HEK293 (cell line): ENCODE results near the gene CLIC5.

Experiments used
- CTCF ChIA-PET: fragments of 350-600 bp; formaldehyde crosslinking; extraction: SDS; loops from one replicate; lab custom pipeline; 2021; ENCODE audit warnings: antibody characterized with exemption; lab: Yijun Ruan, JAX
- POLR2A ChIA-PET: fragments of 300-600 bp; formaldehyde crosslinking; extraction: SDS; loops from one replicate; lab custom pipeline; 2020; ENCODE audit warnings: antibody characterized with exemption, inconsistent platforms; lab: Yijun Ruan, JAX
- H3K27ac ChIP-seq: fragments of 200-500 bp; sonication (Bioruptor generic); 2 replicates; pipeline ENCODE4 v1.5.1; 2014; ENCODE audit warnings: low read depth, low read length, control low read depth, inconsistent platforms; ENCODE audit errors: extremely low read depth
- H3K36me3 ChIP-seq, 2 experiments: fragments of 200-500 bp in 1 of 2; sonication (Bioruptor generic) in 1 of 2; 1 replicate in 1 of 2; 2 replicates in 1 of 2; pipeline ENCODE4 v1.5.1; 2014 to 2017; ENCODE audit warnings: inconsistent platforms in 2 of 2, low read length in 2 of 2; ENCODE audit not compliant: control insufficient read depth in 2 of 2, insufficient read depth in 1 of 2
- H3K4me1 ChIP-seq: fragments of 200-500 bp; sonication (Bioruptor generic); 2 replicates; pipeline ENCODE4 v1.5.1; 2014; ENCODE audit warnings: mild to moderate bottlenecking, low read length, inconsistent platforms; ENCODE audit not compliant: control insufficient read depth, insufficient read depth
- H3K4me3 ChIP-seq: 2 replicates; pipeline ENCODE4 v1.5.1; 2011; ENCODE audit warnings: low read depth, mild to moderate bottlenecking, control low read depth, low read length, moderate library complexity
- H3K9me3 ChIP-seq: fragments of 200-500 bp; sonication (Bioruptor generic); 2 replicates; pipeline ENCODE4 v1.5.1; 2014; ENCODE audit warnings: low read depth, low read length, inconsistent platforms; ENCODE audit not compliant: control insufficient read depth, insufficient read depth
- AEBP2 ChIP-seq: fragments of 450-650 bp; formaldehyde crosslinking; IDR thresholded peaks from 2 replicates; pipeline ENCODE4 v1.5.1; 2016; ENCODE audit warnings: missing biosample characterization, missing genetic modification characterization, borderline replicate concordance
- BCL11A ChIP-seq: fragments of 450-650 bp; formaldehyde crosslinking; IDR thresholded peaks from 2 replicates; pipeline ENCODE4 v1.5.1; 2016; ENCODE audit warnings: low read depth, missing biosample characterization, missing genetic modification characterization
- HIC1 ChIP-seq: fragments of 450-650 bp; formaldehyde crosslinking; IDR thresholded peaks from 2 replicates; pipeline ENCODE4 v1.5.1; 2016; ENCODE audit warnings: missing biosample characterization, missing genetic modification characterization
- HOXD13 ChIP-seq: sonication (generic); formaldehyde crosslinking; IDR thresholded peaks from 2 replicates; pipeline ENCODE4 v1.8.0; 2022; ENCODE audit warnings: missing genetic modification reagents, borderline replicate concordance
- KLF8 ChIP-seq: fragments of 450-650 bp; formaldehyde crosslinking; IDR thresholded peaks from 2 replicates; pipeline ENCODE4 v1.5.1; 2016; ENCODE audit warnings: missing biosample characterization, missing genetic modification characterization
- SP3 ChIP-seq: fragments of 450-650 bp; formaldehyde crosslinking; IDR thresholded peaks from 2 replicates; pipeline ENCODE4 v1.5.1; 2016; ENCODE audit warnings: missing biosample characterization, missing genetic modification characterization
- ZBTB48 ChIP-seq: fragments of 450-650 bp; formaldehyde crosslinking; IDR thresholded peaks from 2 replicates; pipeline ENCODE4 v1.5.1; 2016; ENCODE audit warnings: missing biosample characterization, missing genetic modification characterization
- ZNF10 ChIP-seq: fragments of 450-650 bp; formaldehyde crosslinking; IDR thresholded peaks from 2 replicates; pipeline ENCODE4 v1.5.1; 2017; ENCODE audit warnings: missing biosample characterization, missing genetic modification characterization
- ZNF148 ChIP-seq: fragments of 450-650 bp; formaldehyde crosslinking; IDR thresholded peaks from 2 replicates; pipeline ENCODE4 v1.5.0; 2017; ENCODE audit warnings: missing biosample characterization, missing genetic modification characterization, borderline replicate concordance
- ZNF211 ChIP-seq: fragments of 450-650 bp; formaldehyde crosslinking; IDR thresholded peaks from 2 replicates; pipeline ENCODE4 v1.5.1; 2016; ENCODE audit warnings: low read depth, missing biosample characterization, missing genetic modification characterization
- ZNF24 ChIP-seq: fragments of 450-650 bp; formaldehyde crosslinking; IDR thresholded peaks from 2 replicates; pipeline ENCODE4 v1.5.1; 2016; ENCODE audit warnings: missing biosample characterization, missing genetic modification characterization
- ZNF26 ChIP-seq: fragments of 450-650 bp; formaldehyde crosslinking; IDR thresholded peaks from 2 replicates; pipeline ENCODE4 v1.5.1; 2016; ENCODE audit warnings: missing biosample characterization, missing genetic modification characterization
- ZNF394 ChIP-seq: fragments of 450-650 bp; formaldehyde crosslinking; IDR thresholded peaks from 2 replicates; pipeline ENCODE4 v1.5.1; 2016; ENCODE audit warnings: missing biosample characterization, missing genetic modification characterization, mild to moderate bottlenecking, moderate library complexity, borderline replicate concordance
- ZNF501 ChIP-seq: fragments of 450-650 bp; formaldehyde crosslinking; IDR thresholded peaks from 2 replicates; pipeline ENCODE4 v1.5.1; 2016; ENCODE audit warnings: missing biosample characterization, missing genetic modification characterization
- ZNF623 ChIP-seq: fragments of 450-650 bp; formaldehyde crosslinking; IDR thresholded peaks from 2 replicates; pipeline ENCODE4 v1.5.1; 2016; ENCODE audit warnings: missing biosample characterization, missing genetic modification characterization
- ZNF626 ChIP-seq: fragments of 450-650 bp; sonication (Bioruptor Pico); formaldehyde crosslinking; IDR thresholded peaks from 2 replicates; pipeline ENCODE4 v1.5.1; 2018; ENCODE audit warnings: missing biosample characterization, missing genetic modification characterization, inconsistent platforms
- ZNF776 ChIP-seq: fragments of 450-650 bp; formaldehyde crosslinking; IDR thresholded peaks from 2 replicates; pipeline ENCODE4 v1.5.0; 2017; ENCODE audit warnings: missing biosample characterization, missing genetic modification characterization, borderline replicate concordance
- ZNF792 ChIP-seq: fragments of 450-650 bp; formaldehyde crosslinking; IDR thresholded peaks from 2 replicates; pipeline ENCODE4 v1.5.1; 2016; ENCODE audit warnings: missing biosample characterization, missing genetic modification characterization
- ZSCAN16 ChIP-seq: fragments of 450-650 bp; formaldehyde crosslinking; IDR thresholded peaks from 2 replicates; pipeline ENCODE4 v1.5.1; 2016; ENCODE audit warnings: missing biosample characterization, missing genetic modification characterization

The CLIC5 gene

GRCh38 chr6:45902984-45903383, 112.7 kb downstream of the CLIC5 start:
- Histone ChIP-seq H3K27ac (no peak overlapping the region), H3K36me3 (no peaks in the 10 kb centered on the region), H3K4me3 (no peak overlapping the region), H3K9me3 (no peaks in the 10 kb centered on the region), H3K4me1 (no peaks in the 10 kb centered on the region)
- ChIA-PET POLR2A (no interaction called here), CTCF (no interaction called here)
- TF ChIP-seq ZBTB48 (tag by site-specific recombination) = no peak
- TF ChIP-seq SP3 (tag by site-specific recombination) = no peak
- no peak for TF ChIP-seq ZNF26 (tag by site-specific recombination)
- no peak for TF ChIP-seq HIC1 (tag by site-specific recombination)
- TF ChIP-seq KLF8 = no peak
- no peak for TF ChIP-seq ZNF792 (tag by site-specific recombination)
- TF ChIP-seq AEBP2 (tag by site-specific recombination) = no peak
- TF ChIP-seq ZNF626 = no peak
- TF ChIP-seq BCL11A = no peak
- TF ChIP-seq ZNF501 (tag by site-specific recombination) = no peak
- no peak for TF ChIP-seq ZNF10
- no peak for TF ChIP-seq HOXD13 (CRISPR knock-in tag)
- TF ChIP-seq ZNF24 (tag by site-specific recombination) = no peak
- no peak for TF ChIP-seq ZNF211 (tag by site-specific recombination)
- no peak for TF ChIP-seq ZNF776 (tag by site-specific recombination)
- no peak for TF ChIP-seq ZNF394 (tag by site-specific recombination)
- TF ChIP-seq ZNF623 (tag by site-specific recombination) = no peak
- no peak for TF ChIP-seq ZSCAN16
- TF ChIP-seq ZNF148 (tag by site-specific recombination) = no peak
